NCI-H1694 treated with DMSO at 0.1 percent for 48 hours (cell line): ENCODE data around the gene CPA1.
"Not testable (repeated sequence)": the region's sequence is repeated elsewhere in the genome, so short reads cannot be mapped to it uniquely, and the experiment has no call there.

ENCODE experiments used
- DNase-seq: peaks from one replicate; lab custom pipeline; 2025; lab: John Stamatoyannopoulos, UW

Gene CPA1

DNA sequence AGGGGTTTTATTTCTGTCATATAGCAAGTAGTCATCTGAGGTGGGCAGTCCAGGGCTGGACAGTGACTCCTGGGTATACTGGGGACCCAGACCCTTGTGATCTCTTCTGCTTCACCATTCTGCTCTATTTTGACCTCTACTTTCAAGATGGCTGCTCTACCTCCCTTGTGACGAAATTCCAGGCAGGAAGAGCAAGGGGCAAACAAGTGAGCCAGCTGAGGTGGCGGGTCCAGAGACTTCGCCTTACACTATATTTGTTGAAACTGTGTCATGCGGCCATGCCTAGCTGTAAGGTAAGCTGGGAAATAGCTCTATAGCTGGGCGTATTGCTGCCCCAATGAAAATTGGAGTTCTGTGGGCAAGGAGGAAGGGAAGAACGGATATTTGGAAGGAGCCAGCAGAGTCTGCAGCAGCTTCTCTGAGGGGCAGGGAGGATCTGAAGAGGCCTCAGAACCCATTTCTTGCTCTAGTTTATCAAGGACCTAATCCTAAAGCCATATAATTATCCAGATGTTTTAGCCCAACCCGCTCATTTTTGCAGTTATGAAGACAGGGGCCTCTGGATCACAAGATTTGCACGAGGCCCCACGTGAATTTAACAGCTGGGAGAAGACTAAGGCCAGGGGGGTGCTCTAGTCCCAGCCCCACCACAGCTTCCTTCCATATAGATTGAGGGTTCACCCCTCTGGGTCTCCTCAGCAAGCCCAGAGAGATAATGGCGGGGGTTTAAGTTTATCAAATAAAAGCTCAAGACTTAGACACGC is 7.7 kb upstream of the CPA1 start:
- DNase-seq = no peak

DNA sequence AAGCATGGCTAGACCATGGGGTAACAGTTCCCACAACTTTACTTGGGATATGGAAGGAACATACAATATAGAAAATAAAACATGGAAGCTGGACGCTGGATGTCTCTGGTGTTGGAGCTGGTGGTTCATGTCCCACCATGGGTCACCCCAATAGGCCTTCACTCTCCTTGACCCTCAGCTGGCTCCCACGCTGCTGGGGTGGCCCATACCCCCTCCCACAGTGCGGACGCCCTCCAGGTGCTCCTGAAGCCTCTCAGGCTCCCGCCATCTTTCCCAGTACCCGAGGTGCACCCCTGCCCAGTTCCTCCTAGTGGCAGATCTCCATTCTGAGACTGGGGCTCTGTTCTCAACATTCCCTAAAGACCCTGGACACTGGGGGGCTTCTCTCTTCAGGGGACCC is 5.8 kb upstream of the CPA1 start:
- DNase-seq = no peak

DNA sequence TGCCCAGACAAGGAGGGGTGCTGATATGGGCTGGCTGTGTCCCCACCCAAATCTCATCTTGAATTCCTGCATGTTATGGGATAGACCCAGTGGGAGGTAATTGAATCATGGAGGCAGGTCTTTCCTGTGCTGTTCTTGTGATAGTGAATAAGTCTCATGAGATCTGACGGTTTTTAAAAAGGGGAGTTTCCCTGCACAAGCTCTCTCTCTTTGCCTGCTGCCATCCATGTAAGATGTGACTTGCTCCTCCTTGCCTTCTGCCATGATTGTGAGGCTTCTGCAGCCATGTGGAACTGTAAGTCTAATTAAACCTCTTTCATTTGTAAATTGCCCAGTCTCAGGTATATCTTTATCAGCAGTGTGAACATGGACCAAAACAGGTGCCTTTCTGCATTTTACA is 3.8 kb upstream of the CPA1 start:
- DNase-seq = not testable (repeated sequence)

DNA sequence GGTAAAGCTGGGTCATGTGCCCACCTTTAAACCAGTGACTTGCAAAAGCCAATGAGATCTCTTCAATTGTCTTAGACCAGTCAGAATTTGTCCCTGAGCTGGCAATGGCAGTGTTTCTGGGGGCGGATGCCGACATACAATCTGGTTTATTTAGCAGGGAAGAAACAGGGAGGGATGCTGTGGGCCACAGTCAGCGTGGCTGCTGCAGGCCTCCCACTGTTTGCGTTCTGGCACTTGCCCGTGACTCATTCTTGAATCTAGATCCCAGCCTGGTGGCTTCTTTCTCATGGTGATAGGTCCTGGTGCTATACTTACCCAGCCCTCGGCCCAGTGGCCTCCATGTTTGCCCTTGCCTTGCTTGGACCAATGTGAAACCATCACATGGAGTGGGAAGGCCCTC is 3.1 kb upstream of the CPA1 start:
- DNase-seq = no peak

DNA sequence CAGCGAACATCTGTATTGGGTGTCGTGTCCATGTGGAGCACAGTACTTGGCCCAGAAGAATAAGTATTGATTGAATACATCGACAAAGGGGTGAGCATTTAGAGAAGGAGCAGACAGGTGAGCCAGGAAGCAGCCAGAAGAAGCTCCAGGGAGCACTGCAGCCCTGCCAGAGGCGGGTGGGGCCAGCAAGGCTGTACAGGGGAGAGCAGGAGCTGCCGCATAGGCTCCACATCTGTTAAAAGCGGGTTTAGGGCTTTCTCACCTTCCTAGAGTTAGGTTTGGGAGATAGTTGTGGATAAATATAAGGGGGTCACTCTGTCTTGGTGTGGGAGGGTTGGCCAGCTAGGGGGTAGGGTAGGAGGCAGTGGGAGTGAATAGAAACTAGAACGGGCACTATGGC is 1.3 kb upstream of the CPA1 start:
- no peak for DNase-seq

DNA sequence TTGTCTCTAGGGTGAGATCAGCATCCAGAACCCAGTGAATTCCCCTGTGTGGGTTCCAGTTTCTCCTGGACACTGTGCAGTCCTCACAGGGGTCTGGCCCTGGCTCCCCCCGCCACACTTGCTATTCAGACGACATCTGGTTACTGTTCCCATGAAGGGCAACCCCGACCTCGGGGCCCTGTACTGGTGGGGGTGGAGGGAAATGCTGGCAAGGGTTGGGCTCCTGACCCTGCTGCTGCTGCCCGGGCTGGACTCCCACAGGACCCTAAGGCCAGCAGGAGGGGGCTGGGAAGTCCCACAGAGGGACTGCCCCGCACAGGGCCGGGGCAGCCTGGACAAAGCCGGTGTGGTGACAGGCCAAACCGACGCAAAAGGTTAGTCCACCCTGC is 768 bp upstream of the CPA1 start:
- no peak for DNase-seq

DNA sequence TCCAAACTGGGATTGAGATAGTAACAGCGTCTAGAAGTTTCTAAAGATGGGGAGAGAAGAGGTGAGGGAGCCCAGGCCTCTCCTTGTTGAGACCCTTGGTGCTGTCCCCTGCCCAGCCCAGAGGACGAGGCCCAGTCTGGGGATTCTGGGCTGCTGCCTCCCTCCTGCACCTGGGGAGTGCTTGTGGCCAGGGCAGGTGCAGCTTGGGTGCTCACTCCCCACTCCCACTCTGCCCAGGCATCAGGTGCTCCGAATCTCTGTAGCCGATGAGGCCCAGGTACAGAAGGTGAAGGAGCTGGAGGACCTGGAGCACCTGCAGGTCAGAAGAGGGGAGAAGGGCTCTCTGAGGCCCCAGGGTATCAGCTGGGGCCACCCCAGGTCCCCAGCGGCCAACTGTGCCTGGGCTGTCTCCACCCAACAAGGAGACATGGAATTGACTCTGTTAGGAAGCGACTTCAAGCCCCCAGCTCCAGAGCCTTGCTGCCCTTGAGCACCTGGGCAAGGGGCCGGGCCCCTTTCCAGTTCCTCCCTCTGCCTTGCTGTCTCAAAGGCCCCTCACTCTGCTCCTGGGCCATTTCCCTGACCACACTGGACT is 664 bp downstream of the CPA1 start:
- DNase-seq = no peak

DNA sequence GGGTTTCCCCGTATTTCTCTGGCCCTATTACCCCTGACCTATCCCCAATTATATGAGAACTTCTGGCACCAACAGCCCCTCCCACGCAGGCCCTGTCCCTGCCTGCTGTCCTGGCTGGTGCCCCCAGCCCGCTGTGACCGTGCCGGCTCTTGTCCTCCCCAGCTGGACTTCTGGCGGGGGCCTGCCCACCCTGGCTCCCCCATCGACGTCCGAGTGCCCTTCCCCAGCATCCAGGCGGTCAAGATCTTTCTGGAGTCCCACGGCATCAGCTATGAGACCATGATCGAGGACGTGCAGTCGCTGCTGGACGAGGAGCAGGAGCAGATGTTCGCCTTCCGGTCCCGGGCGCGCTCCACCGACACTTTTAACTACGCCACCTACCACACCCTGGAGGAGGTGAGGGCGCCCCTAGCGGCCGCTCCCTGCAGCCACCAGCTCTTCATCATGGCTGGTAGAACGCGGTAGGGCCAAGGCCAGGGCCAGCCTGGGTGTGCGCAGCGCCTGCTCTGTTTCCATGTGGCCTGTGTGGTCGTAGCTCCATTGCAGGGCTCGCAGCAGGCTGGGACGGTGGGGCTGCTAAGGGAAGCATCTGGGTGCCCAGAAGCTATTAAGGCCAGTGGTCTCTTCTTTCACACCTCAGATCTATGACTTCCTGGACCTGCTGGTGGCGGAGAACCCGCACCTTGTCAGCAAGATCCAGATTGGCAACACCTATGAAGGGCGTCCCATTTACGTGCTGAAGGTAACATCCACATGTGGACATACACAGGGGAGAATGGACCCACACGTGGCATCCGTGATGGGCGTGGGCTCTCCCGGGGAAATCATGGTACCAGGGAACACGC is 1.4 kb downstream of the CPA1 start:
- no peak for DNase-seq

DNA sequence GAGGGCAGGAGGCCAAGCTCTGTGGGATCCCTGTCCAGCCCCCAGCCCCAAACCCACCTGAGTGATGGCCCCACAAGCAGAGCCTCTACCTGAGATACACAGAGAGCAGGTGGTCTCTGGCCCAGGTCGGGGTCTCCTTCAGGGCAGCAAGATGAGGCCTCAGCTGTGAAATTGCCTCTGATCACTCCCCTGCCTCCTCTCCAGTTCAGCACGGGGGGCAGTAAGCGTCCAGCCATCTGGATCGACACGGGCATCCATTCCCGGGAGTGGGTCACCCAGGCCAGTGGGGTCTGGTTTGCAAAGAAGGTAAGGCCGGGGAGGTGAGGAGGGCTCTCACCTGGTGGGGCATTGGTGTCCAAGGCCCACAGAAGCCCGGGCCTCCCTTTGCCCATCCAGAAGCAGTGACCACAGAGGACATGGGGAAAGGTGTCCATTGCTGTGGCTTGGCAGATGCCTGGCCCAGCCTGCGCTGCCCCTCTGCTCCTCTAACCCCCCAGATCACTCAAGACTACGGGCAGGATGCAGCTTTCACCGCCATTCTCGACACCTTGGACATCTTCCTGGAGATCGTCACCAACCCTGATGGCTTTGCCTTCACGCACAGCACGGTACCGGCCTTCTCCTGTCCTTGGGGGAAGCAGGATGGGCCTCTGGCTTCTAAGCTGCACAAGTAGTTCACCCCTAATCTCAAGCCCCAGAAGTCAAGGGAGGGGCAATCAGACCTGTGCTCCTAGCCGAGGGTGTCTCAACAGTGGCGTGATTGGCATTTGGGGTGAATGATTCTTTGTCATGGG is 3.1 kb downstream of the CPA1 start:
- no peak for DNase-seq

DNA sequence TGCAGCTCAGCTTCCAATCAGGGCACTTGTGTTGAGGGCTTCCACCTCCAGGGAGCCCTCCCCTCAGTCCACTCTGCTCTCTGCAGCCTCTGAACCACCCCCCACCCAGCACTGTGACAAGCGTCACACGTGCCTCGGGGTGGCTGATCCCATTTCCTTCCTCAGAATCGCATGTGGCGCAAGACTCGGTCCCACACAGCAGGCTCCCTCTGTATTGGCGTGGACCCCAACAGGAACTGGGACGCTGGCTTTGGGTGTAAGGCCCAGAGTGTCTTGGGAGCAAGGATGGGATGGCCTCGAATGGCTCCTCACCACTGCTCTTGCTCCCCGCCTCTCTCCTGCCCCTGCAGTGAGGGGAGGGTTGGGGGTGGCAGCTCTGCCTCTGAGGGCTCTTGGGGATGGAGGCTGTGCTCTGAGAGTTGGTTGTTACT is 4.1 kb downstream of the CPA1 start:
- DNase-seq = no peak

DNA sequence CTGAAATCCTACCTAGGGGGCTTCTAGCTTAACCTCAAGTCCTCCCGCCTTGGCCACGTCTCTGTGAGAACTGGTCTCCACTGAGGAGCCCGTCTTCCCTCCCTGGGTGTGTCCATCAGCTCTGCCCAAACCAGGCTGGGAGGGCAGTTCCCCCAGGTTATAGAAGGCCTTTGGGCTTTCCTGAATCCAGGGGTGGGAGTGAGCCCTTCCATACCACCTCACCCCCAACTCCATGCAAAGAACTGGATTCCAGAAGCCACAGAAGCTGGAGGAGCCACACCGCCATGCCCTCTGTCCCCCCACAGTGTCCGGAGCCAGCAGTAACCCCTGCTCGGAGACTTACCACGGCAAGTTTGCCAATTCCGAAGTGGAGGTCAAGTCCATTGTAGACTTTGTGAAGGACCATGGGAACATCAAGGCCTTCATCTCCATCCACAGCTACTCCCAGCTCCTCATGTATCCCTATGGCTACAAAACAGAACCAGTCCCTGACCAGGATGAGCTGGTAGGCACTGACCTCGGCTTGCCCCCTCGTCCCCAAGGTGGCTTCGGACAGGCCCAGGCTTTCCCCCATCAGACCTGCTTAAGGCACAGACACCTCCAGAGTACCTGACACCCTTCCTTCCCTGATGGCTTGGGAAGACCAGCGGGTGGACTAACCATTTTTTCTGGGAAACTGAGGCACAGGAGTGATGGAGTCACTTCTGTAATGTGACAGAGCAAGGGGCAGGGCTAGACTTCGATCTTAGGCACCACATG is 4.7 kb downstream of the CPA1 start:
- DNase-seq = no peak

DNA sequence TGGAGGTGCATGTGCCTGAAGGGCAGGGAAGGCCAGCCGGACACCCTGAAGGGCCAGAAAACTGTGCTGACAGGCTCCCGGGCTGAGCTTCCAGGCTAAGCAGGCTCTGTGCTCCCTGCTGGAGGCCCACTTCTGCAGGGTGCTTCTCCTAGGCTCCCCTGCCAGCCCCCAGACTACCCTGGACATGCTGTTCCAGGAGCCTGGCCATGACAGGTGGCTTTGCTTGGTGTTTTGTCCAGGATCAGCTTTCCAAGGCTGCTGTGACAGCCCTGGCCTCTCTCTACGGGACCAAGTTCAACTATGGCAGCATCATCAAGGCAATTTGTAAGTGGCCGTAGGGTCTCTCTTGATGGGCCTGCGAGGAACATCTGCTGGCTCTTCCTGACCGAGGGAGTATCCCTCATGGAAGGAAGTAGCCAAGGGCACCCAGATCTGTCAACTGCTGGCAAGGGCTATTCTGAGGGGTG is 5.3 kb downstream of the CPA1 start:
- no peak for DNase-seq

DNA sequence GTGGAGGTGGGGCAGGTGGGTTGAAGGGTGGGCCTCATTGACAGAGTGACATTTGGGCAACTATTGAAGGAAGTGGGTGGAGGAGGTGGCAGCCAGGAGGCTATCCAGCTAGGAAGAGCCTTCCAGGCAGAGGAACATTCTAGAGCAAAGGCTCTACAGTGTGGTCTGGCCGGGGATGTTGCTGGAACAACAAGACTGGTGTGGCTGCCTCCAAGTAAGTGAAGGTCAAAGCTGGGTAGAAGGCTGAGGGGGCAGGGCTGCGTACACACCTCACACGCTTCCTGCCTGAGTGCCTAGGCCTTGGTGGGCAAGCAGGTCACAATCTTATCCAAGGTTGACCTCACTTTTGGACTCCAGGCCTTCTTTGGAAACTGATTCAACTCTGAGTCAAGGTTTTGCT is 6.6 kb downstream of the CPA1 start:
- DNase-seq = no peak

DNA sequence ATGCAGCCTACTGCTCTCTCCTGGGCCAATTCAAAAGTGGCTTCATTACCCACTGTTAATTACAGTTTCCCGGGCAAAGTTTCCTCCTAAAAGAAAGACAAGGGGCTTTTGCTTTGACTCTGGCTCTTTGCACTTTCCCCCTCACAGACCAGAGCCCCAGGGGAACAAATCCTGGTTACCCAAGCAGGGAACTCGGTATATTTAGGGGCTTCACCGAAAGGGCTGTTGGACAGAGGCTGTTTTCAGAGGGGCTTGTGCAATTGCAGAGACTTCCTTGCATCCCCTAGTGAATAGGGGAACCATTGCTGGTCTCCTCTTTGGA is 7.0 kb downstream of the CPA1 start:
- no peak for DNase-seq

DNA sequence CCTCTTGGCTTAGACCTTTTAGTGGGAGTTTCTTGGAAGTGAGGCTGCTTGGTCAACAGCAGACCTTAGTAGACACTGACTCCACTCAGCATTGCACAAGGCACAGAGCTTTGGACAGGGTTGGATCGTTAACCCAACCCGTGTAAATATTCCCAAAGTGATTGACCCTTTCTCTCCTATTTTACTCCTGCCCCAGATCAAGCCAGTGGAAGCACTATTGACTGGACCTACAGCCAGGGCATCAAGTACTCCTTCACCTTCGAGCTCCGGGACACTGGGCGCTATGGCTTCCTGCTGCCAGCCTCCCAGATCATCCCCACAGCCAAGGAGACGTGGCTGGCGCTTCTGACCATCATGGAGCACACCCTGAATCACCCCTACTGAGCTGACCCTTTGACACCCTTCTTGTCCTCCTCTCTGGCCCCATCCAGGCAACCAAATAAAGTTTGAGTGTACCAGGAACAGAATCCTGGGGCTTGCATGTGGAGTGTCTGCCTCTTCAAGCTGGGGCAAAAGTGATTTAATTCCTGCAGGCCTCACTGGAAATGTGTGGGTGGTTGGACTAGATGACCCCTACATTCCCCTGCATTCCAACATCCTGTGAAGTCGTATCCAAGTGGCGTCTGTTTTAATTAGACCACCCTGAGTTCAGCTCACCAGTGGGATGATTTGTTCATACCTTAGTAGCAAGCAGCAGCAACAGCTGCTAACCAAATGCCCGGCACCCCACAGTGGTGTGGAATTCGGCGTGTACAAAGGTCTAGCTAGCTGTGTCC is 7.5 kb downstream of the CPA1 start:
- no peak for DNase-seq

DNA sequence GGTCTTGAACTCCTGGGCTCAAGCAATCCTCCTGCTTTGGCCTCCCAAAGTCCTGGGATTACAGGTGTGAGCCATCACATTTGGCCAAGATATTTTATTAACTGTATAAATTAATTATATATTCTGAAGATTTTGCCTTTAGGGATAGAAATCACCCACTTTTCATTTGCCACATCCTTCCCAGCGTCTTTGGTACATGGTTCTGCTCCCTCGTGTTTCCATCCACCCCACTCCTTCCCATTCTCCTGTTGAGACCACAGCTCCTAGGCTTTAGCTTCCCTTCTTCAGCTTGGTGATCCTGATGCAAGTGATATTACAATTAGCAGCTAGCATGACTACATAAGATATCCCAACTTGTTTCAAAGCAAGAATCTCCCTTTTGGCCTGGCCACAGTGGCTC is 8.4 kb downstream of the CPA1 start:
- no peak for DNase-seq

DNA sequence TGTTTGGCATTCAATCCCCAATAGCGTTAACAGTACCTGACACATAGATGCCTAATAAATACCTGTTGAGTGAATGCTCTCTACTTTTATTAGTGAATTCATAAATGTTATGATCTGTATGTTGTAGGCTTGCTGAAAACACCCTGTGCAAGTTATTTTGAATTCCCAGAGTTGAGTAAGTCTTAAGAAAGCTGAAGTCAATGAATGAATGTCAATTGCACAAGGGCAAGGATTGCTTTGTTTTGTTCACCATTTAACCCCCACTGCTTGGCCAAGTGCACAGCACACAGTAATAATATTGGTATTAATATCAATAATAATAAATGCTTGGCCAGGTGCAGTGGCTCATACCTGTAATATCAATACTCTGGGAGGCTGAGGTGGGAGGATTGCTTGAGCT is 10.2 kb downstream of the CPA1 start:
- DNase-seq = no peak

DNA sequence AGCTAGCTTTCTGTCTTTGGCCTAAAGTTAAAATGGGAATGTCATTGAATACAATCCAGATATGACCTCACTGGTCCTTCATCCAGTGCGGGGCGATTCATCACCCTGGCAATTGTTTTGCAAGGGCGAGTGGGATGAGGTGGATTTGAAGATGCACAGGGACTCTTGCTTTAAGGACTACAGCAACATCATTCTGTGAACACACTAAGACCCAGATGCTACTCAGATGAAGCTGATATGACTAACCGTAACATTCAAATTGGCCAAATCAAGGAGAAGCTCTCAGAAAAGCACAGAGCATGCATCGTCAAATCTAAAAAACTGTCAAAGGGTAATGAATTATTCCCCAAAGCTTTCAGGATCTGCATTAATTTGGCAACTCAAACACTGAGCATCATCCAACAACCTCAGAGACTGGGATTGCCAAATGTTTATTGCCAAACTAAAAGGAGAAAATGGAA is 12.8 kb downstream of the CPA1 start:
- no peak for DNase-seq

DNA sequence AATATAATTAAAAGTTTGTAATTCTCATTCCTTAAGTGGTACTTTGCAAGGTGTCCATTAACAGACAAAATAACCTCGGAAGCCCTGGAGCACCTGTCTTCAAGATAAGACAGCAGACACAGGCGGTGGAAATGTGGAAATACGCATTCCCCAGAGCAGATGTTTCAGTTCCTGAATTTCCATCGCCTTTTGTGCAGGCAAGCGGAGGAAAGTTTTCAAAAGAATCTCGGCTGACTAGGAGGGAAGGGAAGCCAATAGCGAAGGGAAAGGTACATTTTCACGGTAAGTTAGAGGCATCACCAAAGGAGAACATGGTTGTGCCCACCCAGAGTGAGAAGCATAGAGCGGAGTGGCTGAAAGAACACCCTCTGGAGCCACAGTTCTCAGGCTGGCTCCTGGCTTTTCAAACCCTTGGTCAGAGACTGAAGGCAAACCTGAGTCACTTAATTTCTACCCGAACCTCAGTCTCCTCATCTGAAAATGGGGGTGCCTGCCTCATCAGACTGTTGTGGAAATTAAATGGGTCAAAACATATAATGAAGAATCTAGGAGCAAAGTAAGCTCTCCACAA is 13.6 kb downstream of the CPA1 start:
- DNase-seq = no peak

DNA sequence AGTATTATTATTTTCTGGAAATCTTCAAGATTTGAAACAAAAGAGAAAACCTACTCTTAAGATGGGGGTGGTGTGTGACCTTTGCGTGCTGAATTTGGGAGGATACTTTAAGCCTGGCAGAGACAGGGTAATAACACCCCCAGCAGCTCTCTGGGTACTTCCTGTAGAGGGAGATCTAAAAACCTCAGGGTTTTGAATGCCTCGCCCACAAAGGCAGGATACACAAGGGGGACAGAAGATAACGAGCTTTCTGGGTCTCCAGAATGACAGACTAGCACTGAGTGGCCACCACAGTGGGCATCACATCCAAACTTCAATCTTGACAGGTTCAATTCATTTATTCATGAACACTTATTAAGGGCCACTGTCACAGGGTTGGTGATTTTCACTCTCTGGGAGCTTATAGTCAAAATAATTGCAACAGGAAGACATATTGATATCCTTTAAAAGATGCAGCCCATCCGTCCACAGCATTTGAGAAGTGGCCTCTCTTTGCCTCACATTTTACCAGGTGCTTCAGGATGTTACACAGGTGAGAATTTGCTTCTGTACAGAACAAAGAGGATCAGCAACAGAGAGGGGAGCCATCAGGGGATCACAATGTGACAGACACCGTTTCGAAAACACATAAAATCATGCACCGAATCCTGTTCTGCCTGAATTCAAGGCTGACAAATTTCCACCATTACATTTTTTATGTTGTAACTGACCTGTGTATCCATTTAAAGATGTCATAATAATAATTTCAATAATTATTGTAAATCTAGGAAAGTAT is 14.3 kb downstream of the CPA1 start:
- no peak for DNase-seq
